Activated CD4-positive, CD25-positive, alpha-beta regulatory T cell treated with anti-CD3 and anti-CD28 coated beads, Interleukin-2, amount 50 U/mL, for 24 hours (primary cell): Measurements from ENCODE around the gene CNPY1.

Experiments used
- ATAC-seq, 2 donors: fragments of 150-1000 bp; cut with Tn5 transposase; one replicate each; pipeline ENCODE4 v1.10.0; 2021; ENCODE audit warnings: mild to moderate bottlenecking in 1 of 2, moderate library complexity in 1 of 2

Gene CNPY1

GRCh38 chr7:155557778-155558177 is 11.4 kb upstream of the CNPY1 start:
- ATAC-seq = no peak

GRCh38 chr7:155556763-155557162 is 10.4 kb upstream of the CNPY1 start:
- ATAC-seq = no peak

GRCh38 chr7:155555116-155555695 is 8.8 kb upstream of the CNPY1 start:
- no peak for ATAC-seq

GRCh38 chr7:155553871-155554270 is 7.5 kb upstream of the CNPY1 start:
- no peak for ATAC-seq

DNA sequence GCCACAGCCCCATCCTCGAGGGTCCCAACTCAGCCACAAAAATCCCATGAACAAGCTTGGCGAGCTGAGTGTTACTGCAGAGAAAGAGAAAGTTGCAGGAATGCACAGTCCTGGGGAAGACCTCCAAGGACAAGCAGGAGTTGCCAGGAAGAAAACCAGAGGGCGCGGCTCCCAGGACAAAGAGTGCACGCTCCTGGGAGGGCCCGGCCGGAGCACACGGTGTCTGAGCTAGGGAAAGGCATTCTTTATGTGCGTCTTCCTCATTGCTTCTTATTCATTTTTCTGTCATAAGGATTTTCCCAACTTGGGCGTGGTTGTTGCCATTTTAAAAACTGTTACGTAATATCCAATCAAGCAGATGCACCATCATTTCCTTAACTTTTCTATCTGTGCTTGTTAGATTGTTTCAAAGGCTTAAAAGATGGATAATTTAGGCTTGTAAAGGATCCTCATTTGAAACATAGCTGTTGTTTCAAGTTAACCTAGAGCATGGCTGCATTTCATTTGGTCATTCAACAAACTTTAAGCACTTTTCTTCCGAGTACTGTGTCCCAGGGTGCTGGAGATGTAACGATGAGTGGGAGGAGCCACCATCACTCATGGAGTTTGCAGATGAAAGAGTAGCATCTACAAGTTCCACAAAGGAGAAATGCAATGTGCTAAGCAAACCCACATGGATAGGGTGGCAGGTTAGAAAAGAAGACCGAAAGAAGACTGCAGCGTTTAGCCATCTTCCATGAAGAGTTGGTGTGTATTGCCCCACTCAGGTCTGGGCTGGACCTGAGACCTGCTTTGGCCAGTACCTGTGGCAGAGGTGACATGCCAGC is 5.6 kb upstream of the CNPY1 start:
- ATAC-seq = no peak

GRCh38 chr7:155550916-155551315 is 4.6 kb upstream of the CNPY1 start:
- ATAC-seq = no peak

DNA sequence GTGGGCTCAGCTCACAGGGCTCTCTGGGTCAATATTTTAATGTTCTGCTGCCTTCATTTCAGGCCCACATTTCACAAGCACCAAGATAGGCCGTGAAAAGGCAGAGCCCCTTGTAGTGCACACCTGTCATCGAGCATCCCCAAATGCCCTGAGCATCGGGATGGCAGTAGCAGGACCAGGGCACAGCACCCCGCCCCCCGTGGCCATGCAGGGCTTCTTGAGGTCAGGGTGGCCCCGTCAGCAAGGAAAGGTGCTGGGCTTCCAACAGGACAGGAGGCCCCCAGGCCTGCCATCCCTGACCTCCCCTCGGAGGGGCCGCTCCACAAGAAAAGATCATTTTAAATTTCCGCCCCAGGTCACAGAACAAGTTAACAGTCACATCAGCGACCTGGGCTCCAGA is 2.9 kb upstream of the CNPY1 start:
- ATAC-seq = no peak

- ATAC-seq = no peak
Measured at GRCh38 chr7:155547161-155547791, 917 bp upstream of the CNPY1 start.

GRCh38 chr7:155545348-155545747 is 1.0 kb downstream of the CNPY1 start:
- ATAC-seq = no peak

GRCh38 chr7:155544485-155544884 is 1.9 kb downstream of the CNPY1 start:
- ATAC-seq = no peak

DNA sequence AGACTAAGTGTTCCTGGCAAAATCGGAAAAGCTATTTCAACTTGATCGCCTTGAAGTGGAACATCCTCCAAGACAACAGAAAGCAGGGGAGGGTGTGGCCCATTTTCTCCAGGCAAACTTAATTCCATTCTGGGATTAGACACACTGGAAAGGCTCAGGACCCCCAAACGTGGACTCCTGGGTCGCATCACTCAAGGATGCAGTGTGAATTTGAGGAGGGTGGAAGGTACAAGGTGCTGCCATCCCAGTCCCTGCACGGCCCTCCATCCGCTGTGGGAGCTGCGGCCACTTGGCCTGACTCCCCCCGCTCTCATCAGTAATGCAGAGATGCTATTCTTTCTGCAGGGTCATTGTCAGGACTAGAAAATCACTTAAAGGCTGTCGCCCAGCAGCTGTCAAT is 2.4 kb downstream of the CNPY1 start:
- no peak for ATAC-seq

DNA sequence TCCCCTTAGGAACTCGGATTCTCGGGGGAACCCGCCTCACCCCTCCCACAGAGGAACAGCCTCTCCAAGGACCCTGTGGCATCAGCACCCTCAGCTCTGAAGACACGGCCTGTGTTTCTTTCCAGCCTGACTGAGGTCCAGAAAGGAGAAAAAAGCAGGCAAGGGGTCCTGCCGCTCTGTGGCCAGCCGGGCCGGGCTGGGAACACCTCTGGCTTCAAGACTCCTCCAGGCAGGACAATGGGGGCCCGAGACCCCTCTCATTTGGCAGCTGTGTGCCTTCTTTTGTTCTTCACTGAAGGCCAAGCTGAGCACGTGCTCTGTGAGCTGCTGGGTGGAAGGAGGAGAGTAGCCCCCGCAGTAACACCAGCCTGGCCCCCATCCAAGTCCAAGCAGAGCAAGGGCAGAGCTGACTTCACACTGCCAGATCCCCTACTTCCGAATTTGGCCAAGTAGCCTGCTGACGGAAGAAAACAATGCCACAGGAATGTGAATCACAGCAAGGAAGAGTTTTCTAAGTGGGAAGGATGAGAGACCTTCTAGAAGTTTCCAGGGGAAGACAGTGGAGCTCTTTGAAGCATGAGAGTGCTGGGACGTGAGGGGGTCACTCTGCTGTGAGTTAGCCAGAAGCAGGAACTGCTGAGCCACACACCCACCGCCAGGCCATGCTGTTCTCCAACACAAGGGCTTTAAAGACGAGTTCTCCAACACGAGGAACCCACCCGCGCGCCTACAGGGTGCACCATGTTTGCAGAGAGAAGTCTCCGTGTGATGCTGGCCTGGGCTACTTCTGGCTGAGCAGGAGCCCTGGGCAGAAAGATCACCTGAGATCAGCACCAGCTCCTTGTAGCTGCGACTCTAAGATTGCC is 3.1 kb downstream of the CNPY1 start:
- no peak for ATAC-seq

DNA sequence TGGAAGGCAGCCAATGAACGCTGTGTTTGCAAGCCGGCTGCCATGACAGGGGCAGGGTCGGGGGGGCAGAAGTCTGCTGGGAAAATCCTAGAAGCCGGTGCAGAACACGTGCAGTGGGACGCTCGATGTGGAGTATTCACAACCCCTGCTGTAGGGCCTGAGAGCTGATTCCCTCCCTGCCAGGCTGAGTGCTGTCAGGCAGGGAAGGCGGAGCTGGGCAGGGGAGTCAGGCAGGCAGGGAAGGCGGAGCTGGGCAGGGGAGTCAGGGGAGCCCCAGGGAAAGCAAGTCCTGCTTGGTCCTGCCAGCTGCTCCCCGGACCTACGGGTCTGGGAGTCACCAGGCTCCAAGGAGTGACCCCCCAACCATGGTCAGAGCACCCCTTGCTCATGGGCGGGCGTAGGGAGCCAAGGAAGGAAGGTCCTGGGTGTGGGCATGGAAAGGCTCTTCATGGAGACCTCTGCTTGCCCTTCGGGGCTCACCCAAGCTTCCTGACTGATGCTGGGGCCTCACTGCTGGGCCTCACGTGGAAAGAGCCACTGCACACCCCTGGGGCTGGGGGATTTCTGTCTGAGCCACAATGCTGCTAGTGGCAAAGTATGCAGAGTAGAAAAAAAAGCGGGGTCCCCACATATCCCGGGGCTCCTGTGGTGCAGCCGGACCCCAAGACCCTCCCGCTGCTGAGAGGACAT is 4.2 kb downstream of the CNPY1 start:
- no peak for ATAC-seq

GRCh38 chr7:155540553-155540952 is 5.8 kb downstream of the CNPY1 start:
- ATAC-seq = no peak

DNA sequence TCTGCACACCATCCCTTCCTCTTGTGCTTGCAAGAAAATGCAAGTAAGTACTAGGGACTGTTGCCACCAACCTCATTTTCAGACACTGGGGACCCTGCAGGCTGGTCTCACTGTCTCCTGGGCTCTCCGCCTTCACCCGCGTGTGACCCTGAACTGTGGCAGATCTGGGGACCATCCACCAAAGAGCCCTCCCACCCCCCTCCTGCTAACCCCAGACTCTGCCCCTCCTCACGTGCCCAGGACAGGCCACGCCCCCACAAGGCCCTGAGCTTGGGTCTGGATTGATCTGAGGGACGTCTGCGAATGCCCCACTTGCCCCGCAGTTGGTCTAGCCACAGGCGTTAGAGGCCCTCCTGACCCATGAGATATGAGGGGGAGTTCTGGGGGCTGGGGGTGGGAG is 8.1 kb downstream of the CNPY1 start:
- no peak for ATAC-seq

- ATAC-seq = no peak
Measured at GRCh38 chr7:155536451-155536850, 9.9 kb downstream of the CNPY1 start.

DNA sequence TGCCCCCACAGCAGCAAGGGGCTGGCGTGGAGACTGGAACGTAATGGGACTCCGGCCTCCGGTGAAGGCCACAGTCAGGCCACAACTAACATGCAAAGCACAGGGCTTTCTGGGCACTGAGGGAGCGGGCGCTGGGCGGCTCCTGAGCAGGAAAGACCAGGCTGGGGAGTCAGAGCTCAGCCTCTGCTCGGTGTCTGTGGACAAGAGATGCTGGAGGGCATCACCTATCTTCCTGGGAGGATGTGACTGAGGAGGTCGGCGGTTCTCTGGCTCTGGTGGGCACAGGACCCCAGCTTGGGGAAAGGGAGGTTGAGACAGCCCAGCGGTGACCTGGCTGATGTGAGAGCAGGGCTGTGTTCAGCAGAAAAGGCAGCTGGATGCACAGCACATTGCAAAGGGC is 11.7 kb downstream of the CNPY1 start:
- ATAC-seq = no peak

- peak in 1 of 2 donors; percentile 37 for ATAC-seq
Measured at GRCh38 chr7:155533827-155534690, 12.3 kb downstream of the CNPY1 start.

DNA sequence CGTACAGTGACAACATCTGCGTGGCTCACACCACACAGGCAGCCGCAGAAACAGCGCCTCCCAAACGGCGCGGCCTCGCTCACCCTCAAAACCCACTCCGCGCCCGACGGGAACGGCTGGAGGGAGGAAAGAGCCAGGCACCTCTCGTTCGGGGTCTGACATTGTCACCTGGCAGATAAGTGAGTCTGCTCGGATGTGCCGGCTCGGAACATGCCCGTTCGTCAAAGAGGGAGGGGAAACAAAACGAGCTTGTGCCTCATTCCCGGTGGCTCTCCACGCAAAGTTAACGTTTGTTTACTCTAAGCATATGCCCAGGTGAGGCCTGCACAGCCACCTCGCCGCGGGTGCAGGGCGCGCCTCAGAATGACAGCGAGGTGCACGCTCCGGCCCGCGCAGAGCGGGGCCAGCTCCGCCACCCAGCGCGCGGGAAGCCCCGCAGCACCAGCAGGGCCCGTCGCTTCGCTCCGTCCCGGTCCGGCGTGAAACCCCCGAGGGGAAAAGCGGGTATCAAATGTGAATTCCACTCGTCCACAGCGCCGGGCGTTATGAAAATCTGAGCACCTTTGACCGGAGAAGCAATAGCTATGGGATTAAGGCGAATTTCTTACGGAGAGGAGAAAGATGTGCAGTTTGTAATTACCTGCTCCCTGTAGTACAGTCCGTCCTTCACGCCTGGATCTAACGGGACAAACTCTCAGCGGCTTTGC is 13.1 kb downstream of the CNPY1 start:
- ATAC-seq = peak in 1 of 2 donors; percentile 34

- ATAC-seq = peak in 1 of 2 donors; percentile 17
Measured at GRCh38 chr7:155532792-155533119, 13.6 kb downstream of the CNPY1 start.

DNA sequence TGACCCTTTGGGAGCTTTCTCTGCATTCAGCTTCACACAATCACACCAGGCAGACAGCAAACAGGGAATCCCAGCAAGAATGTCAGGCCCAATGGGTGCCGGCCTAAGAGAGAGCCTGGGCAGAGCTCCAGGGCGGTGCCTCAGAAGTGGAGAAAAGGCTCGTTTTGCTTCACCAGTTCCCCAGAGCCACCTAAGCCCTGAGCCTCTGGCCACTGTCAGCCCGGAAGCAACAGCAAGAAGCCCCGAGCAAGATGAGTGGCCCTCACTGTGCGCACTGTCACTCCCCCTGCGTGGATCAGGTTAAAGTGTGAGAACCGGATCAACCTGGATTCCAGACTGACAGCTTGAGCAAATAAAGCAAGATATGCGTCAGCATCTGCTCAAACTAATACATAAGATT is 14.7 kb downstream of the CNPY1 start:
- no peak for ATAC-seq
